SKM-1 (cell line): Measurements from ENCODE around the gene CCDC83.
"Not testable (repeated sequence)": the region's sequence is repeated elsewhere in the genome, so short reads cannot be mapped to it uniquely, and the experiment has no call there.

Experiments
- DNase-seq: peaks from one replicate; lab custom pipeline; 2025; ENCODE audit not compliant: unreplicated experiment; lab: John Stamatoyannopoulos, UW

CCDC83 gene

DNA sequence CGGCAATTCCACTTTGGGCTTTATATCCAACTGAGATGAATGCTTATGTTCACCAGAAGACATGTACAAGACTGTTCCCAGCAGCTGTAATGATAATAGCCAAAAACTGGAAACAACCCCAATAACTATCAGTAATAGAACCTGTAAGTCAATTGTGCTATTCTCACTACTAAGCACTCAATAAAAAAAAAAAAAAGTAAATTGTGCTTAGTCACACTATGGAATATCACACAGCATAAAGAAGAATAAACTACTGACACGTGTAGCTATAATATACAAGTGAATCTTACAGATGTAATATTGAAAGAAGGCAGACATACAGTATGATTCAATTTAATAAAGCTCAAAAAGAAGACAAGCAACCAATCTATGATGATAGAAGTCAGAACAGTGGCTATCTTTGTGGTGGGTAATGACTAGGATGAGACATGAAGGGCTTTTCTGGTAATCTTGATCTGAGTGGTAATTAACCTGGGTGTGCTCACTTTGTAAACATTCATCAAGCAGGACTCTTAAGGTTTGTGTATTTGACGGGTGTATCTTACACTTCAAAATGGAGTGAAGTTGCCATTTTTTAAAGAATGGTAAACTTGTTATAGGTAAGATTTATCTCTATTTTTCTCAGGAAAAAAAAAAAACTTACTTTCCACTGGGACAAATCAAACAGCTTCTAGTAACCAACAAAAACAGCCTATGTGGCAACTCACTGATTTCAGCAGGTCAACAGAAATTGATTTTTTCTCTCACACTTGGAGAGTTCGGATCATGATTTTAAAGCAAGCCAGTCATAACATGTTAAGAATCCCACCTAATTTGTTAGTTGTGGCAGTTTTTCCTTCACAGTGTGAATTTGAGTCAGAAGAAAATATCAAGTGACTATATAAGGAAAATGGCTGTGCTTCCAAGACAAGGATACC is 84.2 kb downstream of the CCDC83 start:
- no peak for DNase-seq

DNA sequence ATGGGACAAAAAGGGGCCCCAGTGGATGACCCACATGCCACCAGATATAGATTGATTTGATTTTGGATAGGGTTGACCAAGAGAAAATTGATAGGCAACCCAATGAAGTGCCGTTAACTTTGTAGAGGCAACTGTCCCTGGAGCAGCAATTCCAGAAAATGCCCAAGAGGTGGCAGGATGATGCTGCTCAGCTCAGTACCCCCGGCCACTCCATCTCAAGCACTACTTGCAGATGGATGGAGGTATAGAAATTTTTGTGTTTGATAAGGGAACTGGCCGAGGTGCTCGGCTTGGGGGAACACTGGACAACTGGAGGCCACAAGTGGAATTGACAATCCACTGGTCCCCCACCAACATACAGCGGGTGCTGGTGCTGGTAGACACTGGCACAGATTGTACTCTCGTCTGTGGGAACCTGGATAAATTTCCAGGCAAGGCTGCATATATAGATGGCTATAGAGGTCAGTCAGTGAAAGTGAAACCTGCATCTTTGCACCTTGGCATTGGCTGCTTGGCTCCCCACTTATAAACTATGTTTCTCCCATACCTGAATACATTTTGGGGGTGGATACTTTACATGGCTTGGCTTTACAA is 86.3 kb downstream of the CCDC83 start:
- peak; percentile 24 for DNase-seq

DNA sequence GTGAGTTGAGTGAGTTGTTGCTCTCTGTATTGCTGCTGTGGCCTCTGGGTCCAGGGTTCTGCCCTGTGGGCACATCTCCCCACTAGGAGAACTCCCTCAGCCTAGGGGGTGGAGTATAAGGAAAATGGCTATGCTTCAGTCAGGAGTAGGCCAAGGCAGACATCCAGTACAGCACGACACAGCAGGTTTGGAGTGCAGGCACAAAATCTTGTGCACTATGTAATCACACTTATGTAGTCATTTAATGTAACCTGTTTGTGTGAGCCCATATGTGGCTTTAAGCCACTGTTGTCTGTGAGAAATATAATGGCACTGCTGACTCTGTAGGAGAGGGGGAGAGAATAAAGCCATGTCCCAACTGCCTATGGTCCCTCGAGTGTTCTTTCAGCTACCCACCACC is 90.1 kb downstream of the CCDC83 start:
- no peak for DNase-seq

DNA sequence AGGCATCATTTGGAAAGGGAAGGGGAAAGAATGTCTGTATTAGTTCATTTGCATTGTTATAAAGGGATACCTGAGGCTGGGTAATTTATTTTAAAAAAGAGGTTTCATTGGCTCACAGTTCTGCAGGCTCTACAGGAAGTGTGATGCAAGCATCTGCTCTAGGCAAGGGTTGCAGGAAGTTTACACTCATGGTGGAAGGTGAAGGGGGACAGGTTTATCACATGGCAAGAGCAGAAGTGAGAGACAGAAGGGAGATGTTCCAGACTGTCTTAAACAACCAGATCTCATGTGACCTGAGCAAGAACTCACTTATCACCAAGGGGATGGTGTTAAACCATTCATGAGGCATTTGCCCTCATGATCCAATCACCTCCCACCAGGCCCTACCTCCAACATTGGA is 90.6 kb downstream of the CCDC83 start:
- DNase-seq: peak; percentile 18

DNA sequence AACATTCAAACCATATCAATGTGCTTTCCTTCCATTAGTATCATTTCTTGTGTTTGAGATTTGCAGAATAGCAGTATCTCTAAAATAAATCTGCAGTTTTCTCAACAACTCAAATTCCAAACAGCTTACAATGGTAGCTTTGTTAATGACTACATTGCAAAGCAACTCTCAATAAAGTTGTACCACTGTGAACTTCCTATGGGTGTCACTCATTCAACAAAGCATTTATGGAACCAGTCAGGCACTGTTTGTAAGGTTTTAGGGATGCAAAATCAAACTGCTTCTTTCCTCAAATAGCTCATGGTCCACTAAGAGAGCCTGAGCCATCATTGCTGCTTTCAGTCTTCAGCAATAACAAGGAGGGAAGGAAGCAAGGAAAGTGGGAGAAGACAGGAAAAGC is 91.0 kb downstream of the CCDC83 start:
- no peak for DNase-seq

DNA sequence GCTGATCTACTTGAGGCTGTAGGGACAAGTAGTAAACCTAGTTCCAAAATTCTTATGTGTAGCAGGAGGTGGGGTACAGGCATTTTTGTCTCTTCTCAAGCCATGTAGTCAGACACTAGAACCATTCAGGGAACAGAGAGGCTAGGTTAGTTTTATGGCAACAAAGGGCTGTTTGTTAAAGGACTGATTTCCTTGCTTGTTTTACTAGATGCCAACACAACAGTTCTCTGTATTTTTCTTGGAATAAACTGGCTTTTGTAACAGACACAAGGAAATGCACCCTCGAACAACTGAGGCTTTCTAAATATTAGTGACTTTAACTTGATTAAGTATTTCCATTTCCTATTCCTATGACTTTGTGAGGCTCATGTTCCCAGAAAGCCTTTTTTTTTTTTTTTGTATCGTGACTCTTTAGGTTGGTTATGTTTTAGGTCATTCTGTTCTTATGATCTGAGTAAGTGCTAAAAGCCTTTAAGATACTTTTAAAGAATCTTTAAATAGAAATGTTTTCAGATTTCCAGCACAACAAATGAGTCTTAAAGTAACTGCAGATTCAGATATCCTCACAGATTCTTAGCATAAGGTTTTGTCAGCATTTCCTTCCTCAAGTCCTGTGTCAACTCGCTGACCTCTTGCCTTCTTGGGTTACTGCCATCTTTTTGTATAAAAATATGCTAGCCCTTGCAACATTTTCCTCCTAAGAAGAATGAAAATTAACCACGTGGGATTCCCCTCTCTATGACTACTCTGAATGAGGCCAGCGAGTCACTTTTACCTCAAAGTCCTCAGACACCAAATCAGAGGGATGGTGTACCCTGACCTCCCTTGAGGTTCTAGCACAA is 92.5 kb downstream of the CCDC83 start:
- peak; percentile 28 for DNase-seq

DNA sequence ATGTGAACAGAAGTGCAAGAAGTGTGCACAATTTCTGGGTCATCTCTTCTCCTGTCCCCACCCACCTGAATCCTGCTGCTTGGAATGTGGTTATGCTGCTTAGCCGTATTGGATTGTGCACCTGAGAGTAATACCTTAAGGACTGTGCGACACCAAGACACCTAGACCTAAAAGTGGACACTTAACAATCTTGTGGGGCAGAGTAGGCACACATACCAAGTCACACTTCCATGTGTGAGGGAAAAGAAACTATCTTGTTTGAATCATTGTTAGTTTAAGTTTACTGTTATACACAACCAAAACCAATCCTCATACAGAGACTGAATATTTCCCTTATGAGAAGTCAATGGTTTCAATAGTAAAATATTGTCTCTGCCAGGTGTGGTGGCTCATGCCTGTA is 93.7 kb downstream of the CCDC83 start:
- DNase-seq: no peak

GRCh38 chr11:85949798-85950197 is 94.6 kb downstream of the CCDC83 start:
- no peak for DNase-seq

DNA sequence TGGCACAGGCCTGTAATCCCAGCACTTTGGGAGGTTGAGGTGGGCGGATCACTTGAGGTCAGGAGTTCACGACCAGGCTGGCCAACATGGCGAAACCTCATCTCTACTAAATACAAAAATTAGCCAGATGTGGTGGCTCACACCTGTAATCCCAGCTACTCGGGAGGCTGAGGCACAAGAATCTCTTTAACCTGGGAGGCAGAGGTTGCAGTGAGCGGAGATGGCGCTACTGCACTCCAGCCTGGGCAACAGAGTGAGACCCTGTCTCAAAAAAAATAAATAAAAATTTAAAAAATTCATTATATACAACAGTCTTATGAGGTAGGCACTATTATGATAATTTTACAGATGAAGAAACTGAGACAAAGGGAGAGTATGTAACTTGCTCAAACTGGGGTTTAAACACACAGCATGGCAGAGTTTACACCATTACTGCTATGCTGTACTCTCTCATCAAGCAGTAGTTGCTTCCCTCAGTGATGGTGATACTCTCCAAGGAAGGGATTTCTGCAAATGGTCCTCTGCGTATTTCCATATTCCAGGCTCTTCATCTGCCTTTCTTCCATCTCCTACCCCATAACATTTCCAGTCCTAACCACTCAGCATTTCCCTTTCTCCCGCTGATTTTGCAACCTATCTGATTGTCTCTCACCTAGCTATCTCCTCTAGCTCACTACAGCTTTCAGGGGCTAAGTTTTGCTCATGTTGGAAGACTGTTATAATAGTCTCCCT is 95.3 kb downstream of the CCDC83 start:
- no peak for DNase-seq

- DNase-seq: no peak
These were observed 95.8 kb downstream of the CCDC83 start for GRCh38 chr11:85951049-85951405.

- DNase-seq: no peak
These were observed 96.4 kb downstream of the CCDC83 start for GRCh38 chr11:85951428-85952107.

DNA sequence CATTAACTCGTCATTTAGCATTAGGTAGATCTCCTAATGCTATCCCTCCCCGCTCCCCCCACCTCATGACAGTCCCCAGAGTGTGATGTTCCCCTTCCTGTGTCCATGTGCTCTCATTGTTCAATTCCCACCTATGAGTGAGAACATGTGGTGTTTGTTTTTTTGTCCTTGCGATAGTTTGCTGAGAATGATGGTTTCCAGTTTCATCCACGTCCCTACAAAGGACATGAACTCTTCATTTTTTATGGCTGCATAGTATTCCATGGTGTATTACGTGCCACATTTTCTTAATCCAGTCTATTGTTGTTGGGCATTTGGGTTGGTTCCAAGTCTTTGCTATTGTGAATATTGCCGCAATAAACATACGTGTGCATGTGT is 96.9 kb downstream of the CCDC83 start:
- not testable (repeated sequence) for DNase-seq

GRCh38 chr11:85953491-85954143 is 98.4 kb downstream of the CCDC83 start:
- no peak for DNase-seq

DNA sequence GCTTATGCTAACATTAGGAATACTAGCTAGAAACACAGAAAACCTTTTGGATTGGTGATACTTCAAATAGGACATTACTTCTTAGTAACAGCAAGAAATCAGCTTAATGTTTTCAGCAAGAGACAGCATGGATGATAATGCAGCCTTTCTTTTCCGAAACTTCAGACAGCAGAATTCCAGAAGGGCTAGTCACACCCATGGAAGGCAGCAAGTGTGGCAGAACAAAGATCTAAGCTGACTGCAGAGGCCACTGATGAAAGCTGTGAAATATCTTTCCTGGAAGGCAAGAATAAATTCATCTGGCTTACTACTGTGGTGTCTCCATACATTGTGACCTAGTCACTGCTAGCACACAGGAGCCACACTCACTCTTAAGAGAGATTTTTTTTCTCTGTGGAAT is 100.3 kb downstream of the CCDC83 start:
- DNase-seq: no peak

DNA sequence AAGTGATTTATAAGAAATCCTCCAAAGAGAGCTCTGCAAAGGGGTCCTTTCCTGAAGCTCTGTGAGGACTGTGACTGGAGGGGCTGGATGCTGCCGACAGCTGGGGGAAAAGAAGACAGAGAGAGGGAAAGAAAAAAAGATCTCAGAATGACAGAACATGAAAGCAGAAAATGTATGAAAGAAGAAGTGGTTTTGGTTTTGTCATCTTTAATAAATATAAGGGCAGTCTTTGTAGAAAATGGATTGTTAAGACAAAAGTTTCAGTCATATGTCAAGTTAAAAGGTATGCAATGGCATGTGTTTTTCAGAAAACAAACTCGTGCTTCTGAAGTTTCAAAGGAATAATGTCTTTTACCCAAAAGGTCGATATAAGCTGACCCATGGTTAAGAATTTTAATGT is 105.5 kb downstream of the CCDC83 start:
- no peak for DNase-seq

- DNase-seq: no peak
These were observed 105.9 kb downstream of the CCDC83 start for GRCh38 chr11:85961130-85961529.

DNA sequence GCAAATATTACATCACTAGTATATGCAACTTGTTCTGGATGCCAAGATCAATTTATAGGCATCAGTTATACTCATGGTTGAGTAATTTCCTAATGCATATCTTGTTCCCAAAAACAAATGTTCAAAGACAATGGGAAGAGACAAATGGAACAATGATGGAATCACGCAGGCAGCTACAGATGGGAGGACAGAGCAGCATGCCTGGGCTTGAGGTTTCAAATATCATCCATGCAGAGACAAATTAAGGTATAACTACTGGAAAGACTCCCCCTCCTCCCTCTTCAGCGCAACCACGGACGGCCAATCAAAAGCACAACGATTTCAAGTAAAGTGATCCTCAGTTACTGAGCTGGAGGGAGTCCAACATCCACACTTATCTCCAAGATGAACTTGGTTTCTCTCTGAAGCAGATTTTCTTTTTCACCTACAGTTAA is 106.8 kb downstream of the CCDC83 start:
- no peak for DNase-seq

- DNase-seq: no peak
These were observed 110.0 kb downstream of the CCDC83 start for GRCh38 chr11:85965202-85965601.

GRCh38 chr11:85967457-85967856 is 112.3 kb downstream of the CCDC83 start:
- no peak for DNase-seq
